ENCODE results near the gene NOS2.

DNA sequence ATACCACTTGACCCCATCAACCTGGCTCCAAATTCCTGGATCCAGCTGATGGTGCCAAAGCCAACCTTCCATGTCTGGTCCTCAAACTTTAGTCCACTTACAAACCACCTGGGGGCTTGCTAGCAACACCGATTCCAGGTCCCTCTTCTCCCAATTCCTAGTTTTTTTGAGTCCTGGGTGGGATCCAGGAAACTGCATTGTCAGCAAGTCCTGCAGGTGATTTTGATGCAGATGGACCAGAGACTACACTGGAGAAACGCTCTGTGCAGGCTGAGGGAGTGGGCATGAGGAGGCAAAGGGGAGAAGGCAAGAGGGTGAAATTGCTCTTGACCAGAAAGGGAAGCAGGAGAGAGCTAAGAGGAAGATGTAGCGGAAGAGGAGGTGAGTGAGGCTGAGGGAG is 21.0 kb upstream of the NOS2 start:
- no peak for TF ChIP-seq CTCF (IDR thresholded peaks at IDR 0.05; ENCODE audit: insufficient read depth, low read depth, low read length)
- no peak for TF ChIP-seq EZH2 (IDR thresholded peaks at IDR 0.05; ENCODE audit: insufficient read depth, low read length)
